ENCODE measurements around the gene PLS1.
A peak's percentile ranks its signal among the peaks of the same experiment; 100 is the strongest.
"Not testable (repeated sequence)": the region's sequence is repeated elsewhere in the genome, so short reads cannot be mapped to it uniquely, and the experiment has no call there.

Gene PLS1, protein sequence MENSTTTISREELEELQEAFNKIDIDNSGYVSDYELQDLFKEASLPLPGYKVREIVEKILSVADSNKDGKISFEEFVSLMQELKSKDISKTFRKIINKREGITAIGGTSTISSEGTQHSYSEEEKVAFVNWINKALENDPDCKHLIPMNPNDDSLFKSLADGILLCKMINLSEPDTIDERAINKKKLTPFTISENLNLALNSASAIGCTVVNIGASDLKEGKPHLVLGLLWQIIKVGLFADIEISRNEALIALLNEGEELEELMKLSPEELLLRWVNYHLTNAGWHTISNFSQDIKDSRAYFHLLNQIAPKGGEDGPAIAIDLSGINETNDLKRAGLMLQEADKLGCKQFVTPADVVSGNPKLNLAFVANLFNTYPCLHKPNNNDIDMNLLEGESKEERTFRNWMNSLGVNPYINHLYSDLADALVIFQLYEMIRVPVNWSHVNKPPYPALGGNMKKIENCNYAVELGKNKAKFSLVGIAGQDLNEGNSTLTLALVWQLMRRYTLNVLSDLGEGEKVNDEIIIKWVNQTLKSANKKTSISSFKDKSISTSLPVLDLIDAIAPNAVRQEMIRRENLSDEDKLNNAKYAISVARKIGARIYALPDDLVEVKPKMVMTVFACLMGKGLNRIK

DNA sequence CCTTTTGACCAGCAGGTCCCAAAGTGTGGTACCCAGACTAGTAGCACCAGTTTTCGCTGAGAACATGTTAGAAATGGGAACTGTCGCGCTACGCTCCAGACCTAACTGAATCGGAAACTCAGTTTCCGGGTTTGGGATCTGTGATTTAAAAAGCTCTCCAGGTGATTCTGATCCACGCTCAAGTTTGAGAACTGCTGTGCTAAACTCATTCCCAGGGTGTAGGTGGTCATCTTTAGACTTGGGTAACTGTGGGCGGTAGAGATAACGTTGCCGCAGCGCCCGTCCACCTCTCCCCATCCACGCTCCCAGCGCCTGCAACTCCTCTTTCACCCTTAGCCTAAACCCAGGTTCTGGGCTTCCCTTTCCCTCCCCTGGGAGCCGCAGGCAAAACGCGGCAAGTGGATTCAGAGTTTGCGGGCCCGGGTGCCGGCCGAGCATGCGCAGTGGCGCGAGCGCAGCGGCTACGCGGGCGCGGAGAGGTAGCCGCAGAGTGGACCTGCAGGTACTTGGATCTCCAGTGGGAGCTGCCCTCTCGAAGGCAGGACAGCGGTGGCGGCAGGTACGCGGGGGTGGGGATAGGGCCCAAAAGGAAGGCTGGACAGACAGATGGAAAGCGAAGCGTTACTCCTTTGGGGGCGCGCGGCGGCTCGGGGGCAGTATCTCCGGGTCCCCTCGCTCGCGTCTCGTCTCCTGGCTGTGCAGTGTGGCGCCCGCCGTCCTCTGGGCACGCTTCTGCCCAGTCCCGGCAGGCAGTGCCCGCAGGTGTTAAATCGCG lies at the start of gene PLS1:
PLS1 (plus strand) TSS at position 443 of the 775 bp plus-strand sequence. CDS start 67,845 bp downstream, outside the sequence.
- H3K4me3 ChIP-seq (ENCODE audit: low read depth, low read length, poor library complexity, severe bottlenecking), result peak within 1 kb of the TSS; percentile 78
- H3K27ac ChIP-seq (ENCODE audit: low read depth, low read length, poor library complexity, severe bottlenecking), result no peak within 1 kb of the TSS
- H4K20me1 ChIP-seq (ENCODE audit: insufficient read depth, low read length), result no peaks in the 10 kb centered on the region
- no peaks in the 10 kb centered on the region for H3K27me3 ChIP-seq (ENCODE audit: insufficient read depth, low read length)
- H3K9me2 ChIP-seq (ENCODE audit: low read depth, low read length), result no peaks in the 10 kb centered on the region
- no peaks in the 10 kb centered on the region for H3K79me2 ChIP-seq (ENCODE audit: insufficient read depth, low read length)
- peak within 1 kb of the TSS; percentile 73 for H3K9ac ChIP-seq (ENCODE audit: low read length)
- TF ChIP-seq, protein P1, sequence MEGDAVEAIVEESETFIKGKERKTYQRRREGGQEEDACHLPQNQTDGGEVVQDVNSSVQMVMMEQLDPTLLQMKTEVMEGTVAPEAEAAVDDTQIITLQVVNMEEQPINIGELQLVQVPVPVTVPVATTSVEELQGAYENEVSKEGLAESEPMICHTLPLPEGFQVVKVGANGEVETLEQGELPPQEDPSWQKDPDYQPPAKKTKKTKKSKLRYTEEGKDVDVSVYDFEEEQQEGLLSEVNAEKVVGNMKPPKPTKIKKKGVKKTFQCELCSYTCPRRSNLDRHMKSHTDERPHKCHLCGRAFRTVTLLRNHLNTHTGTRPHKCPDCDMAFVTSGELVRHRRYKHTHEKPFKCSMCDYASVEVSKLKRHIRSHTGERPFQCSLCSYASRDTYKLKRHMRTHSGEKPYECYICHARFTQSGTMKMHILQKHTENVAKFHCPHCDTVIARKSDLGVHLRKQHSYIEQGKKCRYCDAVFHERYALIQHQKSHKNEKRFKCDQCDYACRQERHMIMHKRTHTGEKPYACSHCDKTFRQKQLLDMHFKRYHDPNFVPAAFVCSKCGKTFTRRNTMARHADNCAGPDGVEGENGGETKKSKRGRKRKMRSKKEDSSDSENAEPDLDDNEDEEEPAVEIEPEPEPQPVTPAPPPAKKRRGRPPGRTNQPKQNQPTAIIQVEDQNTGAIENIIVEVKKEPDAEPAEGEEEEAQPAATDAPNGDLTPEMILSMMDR (IDR thresholded peaks at IDR 0.05; ENCODE audit: low read length), result peak; percentile 18; the same call in 1 of the 2 replicates
- no peak for TF ChIP-seq EZH2 (IDR thresholded peaks at IDR 0.05; ENCODE audit: borderline replicate concordance, low read length)
- H2AFZ ChIP-seq (ENCODE audit: low read length), result peak within 1 kb of the TSS; percentile 74
- no peaks in the 10 kb centered on the region for H3K9me3 ChIP-seq (ENCODE audit: low read length)
- no peaks in the 10 kb centered on the region for H3F3A ChIP-seq (ENCODE audit: insufficient read depth, low read length)
- H3K36me3 ChIP-seq (ENCODE audit: insufficient read depth, low read length), result no peaks in the 10 kb centered on the region
- H3K4me1 ChIP-seq (ENCODE audit: insufficient read depth, low read length, severe bottlenecking), result peaks cover 24% of the 10 kb centered on the region
- H3K4me2 ChIP-seq (ENCODE audit: low read length), result peak within 1 kb of the TSS; percentile 96

DNA sequence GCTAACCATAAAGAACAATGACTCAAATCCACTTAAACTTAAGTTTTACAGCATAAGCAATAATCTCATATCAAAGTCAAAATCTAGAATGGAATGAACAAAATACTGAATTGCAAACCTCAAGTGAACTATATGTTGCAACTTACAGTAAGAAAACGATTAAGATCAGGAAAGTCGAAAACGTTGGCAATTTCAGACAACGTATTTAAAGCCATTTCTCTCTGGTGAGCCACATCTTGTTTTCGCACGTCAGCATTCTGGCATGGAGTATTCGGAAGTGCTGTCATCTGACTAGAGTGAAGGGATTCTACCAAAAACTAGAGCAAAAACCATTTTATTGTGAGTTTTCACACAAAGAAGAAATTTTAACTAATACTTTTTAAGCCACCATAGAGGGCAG lies 46.2 kb upstream of the PLS1 start:
- H3K36me3 ChIP-seq (ENCODE audit: insufficient read depth, low read length), result peaks cover 95% of the 10 kb centered on the region
- no peak for TF ChIP-seq EZH2 (IDR thresholded peaks at IDR 0.05; ENCODE audit: borderline replicate concordance, low read length)
- TF ChIP-seq, protein P1 (IDR thresholded peaks at IDR 0.05; ENCODE audit: low read length), result no peak
- no peaks in the 10 kb centered on the region for H4K20me1 ChIP-seq (ENCODE audit: insufficient read depth, low read length)

DNA sequence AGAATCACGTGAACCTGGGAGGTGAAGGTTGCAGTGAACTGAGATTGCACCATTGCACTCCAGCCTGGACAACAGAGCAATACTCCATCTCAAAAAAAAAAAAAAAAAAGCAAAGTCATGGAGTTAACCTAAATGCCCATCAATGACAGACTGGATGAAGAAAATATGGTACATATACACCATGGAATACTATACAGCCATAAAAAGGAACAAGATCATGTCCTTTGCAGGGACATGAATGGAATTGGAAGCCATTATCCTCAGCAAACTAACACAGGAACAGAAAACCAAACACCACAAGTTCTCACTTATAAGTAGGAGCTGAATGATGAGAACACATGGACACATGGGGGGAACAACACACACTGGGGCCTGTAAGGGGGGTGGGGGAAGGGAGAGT lies 43.6 kb upstream of the PLS1 start:
- not testable (repeated sequence) for H3K9me3 ChIP-seq (ENCODE audit: low read length); H4K20me1 ChIP-seq (ENCODE audit: insufficient read depth, low read length); H3K27me3 ChIP-seq (ENCODE audit: insufficient read depth, low read length); H3K9ac ChIP-seq (ENCODE audit: low read length); H3K4me1 ChIP-seq (ENCODE audit: insufficient read depth, low read length, severe bottlenecking); H3K4me3 ChIP-seq (ENCODE audit: low read depth, low read length, poor library complexity, severe bottlenecking); H3K27ac ChIP-seq (ENCODE audit: low read depth, low read length, poor library complexity, severe bottlenecking); H3K79me2 ChIP-seq (ENCODE audit: insufficient read depth, low read length); H3K9me2 ChIP-seq (ENCODE audit: low read depth, low read length); H3F3A ChIP-seq (ENCODE audit: insufficient read depth, low read length); H3K4me2 ChIP-seq (ENCODE audit: low read length); H2AFZ ChIP-seq (ENCODE audit: low read length)
- peaks cover 95% of the 10 kb centered on the region for H3K36me3 ChIP-seq (ENCODE audit: insufficient read depth, low read length)

More for the DNA sequence above, 46.2 kb upstream of the PLS1 start:
- Histone ChIP-seq H2AFZ (ENCODE audit: low read length) (no peak overlapping the region), H3K9ac (ENCODE audit: low read length) (no peak overlapping the region), H3K4me1 (ENCODE audit: insufficient read depth, low read length, severe bottlenecking) (no peaks in the 10 kb centered on the region), H3F3A (ENCODE audit: insufficient read depth, low read length) (no peaks in the 10 kb centered on the region), H3K4me2 (ENCODE audit: low read length) (no peak overlapping the region), H3K9me2 (ENCODE audit: low read depth, low read length) (no peaks in the 10 kb centered on the region), H3K9me3 (ENCODE audit: low read length) (no peaks in the 10 kb centered on the region), H3K27ac (ENCODE audit: low read depth, low read length, poor library complexity, severe bottlenecking) (no peak overlapping the region), H3K27me3 (ENCODE audit: insufficient read depth, low read length) (no peaks in the 10 kb centered on the region), H3K4me3 (ENCODE audit: low read depth, low read length, poor library complexity, severe bottlenecking) (no peak overlapping the region), H3K79me2 (ENCODE audit: insufficient read depth, low read length) (no peaks in the 10 kb centered on the region)
